Umbilical cord (tissue), 2 donors: ENCODE results near the gene ZNF532. TPM values are rescaled to one million over a fixed set of nuclear protein-coding genes. Genes with fewer than 3 reads are reported as not detected.

Experiments used
- DNase-seq: peaks from one replicate; pipeline ENCODE4 v3.0.0-alpha.2; 2015; ENCODE audit warnings: low spot score
- total RNA-seq: library from RNA; depleted of rRNA; stranded (reverse); fragments of >200 nt; gene quantifications from one replicate; pipeline ENCODE4 v1.2.3, GENCODE V29; 2014; ENCODE audit warnings: low replicate concordance; ENCODE audit not compliant: insufficient read depth

The ZNF532 gene
- total RNA-seq, 1 donor from 2014 or later = 116 TPM

GRCh38 chr18:58943896-58944295 is 79.2 kb downstream of the ZNF532 start:
- DNase-seq = no peak

DNA sequence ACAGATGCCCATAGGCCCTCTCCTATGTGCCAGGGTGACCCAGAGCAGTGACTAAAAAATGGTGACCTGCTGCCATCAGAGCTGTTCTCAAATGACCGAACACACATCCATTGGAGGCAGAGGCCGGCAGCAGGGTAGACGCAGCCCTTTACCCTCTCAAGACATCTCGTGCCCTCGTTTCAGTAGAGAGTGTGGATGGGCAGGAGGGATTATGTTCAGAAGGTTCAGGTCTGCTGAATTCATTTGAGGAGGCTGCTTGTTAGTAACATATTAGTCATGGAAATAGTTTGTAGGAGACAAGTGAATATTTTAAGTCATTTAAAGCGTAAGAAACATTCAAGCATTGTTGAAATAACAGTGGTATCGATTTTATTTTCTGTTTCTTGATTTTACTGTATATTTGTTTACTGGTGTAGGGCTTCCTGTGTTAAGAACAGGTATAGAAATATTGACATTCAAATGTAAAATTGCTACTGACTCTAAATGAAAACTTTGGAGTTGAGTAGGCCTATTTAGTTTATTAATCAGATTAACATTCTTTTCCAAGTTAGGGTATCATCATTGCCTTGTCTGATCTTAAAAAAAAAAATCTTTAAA is 82.6 kb downstream of the ZNF532 start:
- DNase-seq = no peak

GRCh38 chr18:58949031-58949430 is 84.4 kb downstream of the ZNF532 start:
- no peak for DNase-seq

GRCh38 chr18:58951986-58952702 is 87.5 kb downstream of the ZNF532 start:
- no peak for DNase-seq

DNA sequence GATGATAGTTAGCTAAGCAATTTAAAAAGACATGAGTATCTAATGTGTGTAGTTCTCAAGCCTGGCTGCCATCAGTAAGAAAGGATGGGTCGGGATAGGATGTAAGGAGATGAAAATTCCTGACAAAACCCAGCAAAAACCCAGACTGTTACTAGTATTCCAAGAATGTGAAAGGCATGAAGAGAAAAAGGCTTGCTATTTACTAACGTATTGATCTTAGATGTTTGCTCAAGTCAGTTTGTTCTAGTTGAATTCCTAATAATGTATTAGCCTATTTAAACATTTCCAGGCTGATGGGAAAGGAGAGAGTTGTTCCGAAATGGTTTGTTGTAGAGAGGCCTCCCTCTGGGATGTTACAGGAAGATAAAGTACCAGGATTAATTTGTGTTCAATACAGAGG is 88.2 kb downstream of the ZNF532 start:
- peak; percentile 20 for DNase-seq

DNA sequence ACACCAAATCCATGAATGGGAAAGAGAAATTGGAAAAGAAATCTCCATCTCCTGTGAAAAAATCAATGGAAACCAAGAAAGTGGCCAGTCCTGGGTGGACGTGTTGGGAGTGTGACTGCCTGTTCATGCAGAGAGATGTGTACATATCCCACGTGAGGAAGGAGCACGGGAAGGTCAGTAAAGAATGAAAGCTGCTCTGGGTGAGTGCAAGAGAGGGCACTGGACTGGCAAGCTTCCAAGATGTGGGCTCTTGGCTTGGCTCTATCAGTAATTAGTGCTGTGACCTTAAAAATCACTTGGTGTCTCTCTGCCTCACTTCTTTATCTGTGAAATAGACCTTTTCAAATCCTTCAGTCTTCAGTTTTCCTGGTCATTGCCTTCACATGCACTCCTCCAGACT is 89.0 kb downstream of the ZNF532 start:
- DNase-seq = no peak

DNA sequence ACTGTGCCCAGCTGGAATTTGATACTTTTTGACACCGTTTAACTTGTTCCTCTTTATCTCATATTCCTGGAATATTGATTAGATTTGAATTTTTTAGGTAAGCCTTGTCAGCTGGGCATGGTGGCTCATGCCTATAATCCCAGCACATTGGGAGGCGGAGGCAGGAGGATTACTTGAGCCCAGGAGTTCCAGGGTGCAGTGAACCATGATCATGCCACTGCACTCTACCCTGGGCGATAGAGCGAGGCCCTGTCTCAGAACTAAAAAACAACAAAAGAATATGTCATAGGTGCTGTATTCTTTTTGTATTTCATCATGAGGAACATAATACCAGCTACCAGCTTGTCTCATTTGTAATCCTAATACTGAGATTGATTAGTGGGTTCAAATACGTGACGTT is 90.3 kb downstream of the ZNF532 start:
- no peak for DNase-seq

- no peak for DNase-seq
Observed at GRCh38 chr18:58955738-58956137, 91.1 kb downstream of the ZNF532 start.

DNA sequence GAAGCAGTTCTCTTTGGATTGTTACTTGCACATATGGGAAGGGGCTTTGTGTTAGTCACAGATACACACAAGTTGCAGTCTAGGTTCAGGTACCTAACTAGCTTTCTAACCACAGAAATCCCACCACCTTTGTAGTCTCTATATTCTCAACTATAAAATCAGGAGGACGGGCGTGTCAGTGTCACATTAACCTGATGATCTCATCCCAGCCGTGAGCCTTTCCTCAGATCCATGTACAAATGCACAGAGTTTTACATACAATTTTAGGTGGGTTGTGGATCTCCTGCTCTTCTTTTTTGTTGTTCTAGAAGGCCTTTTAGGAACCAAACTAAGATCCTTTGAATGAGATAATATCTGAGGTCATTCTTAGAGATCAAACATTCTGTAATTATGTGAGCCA is 94.0 kb downstream of the ZNF532 start:
- DNase-seq = no peak

- no peak for DNase-seq
Observed at GRCh38 chr18:58960508-58960907, 95.8 kb downstream of the ZNF532 start.

- DNase-seq = no peak
Observed at GRCh38 chr18:58960946-58961722, 96.5 kb downstream of the ZNF532 start.

GRCh38 chr18:58962336-58962735 is 97.7 kb downstream of the ZNF532 start:
- no peak for DNase-seq

- DNase-seq = peak; percentile 73
Observed at GRCh38 chr18:58965291-58966004, 100.8 kb downstream of the ZNF532 start.

DNA sequence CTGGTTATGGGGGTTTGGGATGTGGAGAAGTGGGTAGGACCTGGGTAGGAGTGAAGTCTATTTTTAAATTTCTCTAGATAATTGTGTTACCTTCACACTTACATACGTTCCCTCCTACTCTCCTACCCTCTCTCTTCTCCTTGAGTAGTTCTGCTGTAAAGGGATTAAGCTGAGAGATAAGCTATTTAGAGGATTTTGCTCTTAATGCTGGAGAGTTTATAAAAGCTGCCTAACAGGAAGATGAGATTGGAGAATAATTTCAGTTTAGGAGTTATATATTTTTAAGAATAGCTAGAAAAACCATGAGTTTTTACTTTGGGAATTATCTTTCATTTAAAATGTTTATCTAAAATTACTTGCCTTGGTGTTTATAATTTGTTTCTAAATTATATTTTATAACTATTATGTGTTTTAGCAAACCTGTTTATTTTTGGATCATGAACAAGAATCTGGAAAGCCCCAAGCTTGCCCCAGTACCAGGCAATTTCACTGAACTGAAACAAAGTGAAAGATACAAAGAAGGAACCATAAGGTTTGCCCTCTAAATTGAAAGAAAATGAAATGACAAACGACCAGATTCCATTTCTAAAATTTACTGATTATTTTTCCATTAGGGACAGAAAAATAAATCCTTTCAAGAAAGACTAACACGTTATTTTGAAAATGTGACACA is 101.5 kb downstream of the ZNF532 start:
- DNase-seq = peak; percentile 83

DNA sequence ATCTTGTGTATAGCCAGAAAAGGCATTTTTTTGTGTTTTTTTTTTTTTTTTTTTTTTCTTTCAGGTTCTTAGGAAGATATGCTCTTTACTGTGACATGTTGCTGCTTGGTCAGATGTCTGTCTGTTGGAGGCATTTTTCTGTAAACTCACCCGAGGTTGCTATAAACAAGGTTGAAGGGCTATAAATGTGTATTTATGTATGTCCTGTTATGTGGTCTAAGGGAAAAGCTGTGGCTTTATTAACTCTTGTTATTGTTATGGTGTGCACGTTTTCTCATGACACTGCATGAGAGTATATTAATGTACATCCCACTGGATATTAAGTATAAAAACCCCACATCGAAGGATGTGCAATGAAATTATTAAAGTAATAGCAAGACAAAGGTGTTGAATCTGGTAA is 102.0 kb downstream of the ZNF532 start:
- DNase-seq = no peak

- DNase-seq = no peak
Observed at GRCh38 chr18:58967751-58968254, 103.1 kb downstream of the ZNF532 start.

DNA sequence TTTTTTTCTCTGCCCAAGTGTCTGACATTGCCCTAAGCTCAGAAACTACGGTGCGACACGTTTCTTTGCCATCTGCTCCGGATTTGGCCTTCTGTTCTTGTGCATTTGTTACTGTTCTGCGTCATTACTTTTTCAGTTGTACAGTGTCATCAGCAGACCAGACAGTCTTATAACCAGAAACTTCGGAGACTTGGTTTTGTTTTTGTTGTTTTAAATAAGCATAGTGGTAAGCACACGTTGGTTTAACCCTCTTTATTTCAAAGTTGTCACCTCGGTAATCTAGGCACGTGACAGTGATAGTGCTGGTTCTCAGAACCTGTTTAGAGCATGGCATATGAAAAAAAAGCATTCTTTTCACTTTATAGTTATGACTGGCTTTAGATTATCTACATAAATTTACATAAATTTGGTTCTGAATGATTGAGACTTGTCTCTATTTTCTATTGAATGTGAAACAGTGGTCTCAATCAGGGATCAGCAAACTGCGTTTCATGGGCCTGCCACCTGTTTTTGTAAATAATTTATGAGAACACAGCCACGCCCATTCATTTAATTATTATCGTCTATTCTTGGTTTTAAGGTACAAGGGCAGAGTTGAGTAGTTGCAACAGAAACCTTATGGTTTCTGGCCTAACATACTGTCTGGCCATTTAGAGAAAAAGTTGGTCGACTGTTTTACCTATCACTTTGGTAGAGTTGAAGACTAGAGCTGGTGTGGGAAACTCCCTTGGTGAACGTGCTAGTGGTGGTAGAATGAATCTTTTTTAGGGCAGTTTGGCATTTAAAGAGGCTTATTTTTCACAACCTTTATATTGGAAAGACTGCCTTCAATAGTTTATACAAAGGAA is 106.5 kb downstream of the ZNF532 start:
- DNase-seq = no peak

DNA sequence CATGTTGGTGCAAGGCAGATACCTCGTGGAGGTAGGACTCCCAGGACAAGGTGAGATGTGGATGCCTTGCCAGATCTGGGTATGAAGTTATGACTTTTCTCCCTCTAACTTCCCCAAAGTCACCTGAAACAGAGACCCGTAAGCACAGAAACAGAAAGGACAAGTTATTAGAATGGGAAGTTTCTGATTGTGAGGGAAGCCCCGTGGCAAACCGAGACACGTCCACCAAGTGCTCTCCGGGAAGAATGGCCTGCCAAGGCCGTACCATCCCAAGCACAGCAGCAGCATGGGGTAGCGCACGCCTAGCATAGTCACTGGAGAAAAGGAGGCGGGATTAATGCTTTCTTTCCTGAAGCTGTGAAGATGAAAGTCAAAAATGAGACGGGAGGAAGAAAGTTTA is 110.6 kb downstream of the ZNF532 start:
- DNase-seq = no peak

- DNase-seq = no peak
Observed at GRCh38 chr18:58975781-58976180, 111.1 kb downstream of the ZNF532 start.

GRCh38 chr18:58977223-58977622 is 112.5 kb downstream of the ZNF532 start:
- DNase-seq = no peak
